ENCODE results near the gene SLC45A3.
A peak's percentile ranks its signal among the peaks of the same experiment; 100 is the strongest.
"Not testable (repeated sequence)": the region's sequence is repeated elsewhere in the genome, so short reads cannot be mapped to it uniquely, and the experiment has no call there.

SLC45A3 gene

GRCh38 chr1:205637854-205638468 lies 42.3 kb downstream of the SLC45A3 start:
- no peak for DNase-seq (ENCODE audit: low read depth in 2 of 2)

DNA sequence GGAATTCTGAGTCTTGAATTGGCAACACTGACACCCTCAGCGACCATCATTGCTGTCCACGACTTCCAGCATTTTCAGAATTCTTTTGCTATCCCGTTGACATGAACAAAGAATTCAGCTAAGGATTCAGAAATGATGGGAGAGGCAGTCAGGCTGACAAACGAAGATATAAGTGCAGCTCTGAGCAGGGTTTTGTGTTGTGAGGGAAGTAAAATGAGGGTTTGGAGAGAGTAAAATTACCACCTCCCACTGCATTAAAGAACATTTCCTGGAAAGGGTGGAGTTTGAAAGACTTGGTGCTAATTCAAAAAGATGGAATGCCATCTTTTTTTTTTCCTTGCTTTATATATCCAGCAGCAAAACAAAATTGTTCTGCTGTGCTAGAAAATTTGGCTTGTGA lies 43.6 kb downstream of the SLC45A3 start:
- no peak for DNase-seq (ENCODE audit: low read depth in 2 of 2)

DNA sequence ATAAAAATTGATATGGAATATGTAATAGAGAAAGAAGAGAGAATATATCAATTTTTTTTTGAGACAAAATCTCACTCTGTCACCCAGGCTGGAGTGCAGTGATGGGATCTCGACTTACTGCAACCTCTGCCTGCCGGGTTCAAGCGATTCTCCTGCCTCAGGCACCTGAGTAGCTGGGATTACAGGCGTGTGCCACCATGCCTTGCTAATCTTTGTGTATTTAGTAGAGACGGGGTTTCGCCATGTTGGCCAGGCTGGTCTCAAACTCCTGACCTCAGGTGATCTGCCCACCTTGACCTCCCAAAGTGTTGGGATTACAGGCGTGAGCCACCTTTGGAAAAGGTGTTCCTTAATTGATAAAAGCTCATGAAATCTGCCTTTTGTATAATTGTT lies 44.2 kb downstream of the SLC45A3 start:
- DNase-seq (ENCODE audit: low read depth in 2 of 2) = not testable (repeated sequence)

- DNase-seq (ENCODE audit: low read depth in 2 of 2) = no peak
Observed at GRCh38 chr1:205633421-205633976, 46.8 kb downstream of the SLC45A3 start.

DNA sequence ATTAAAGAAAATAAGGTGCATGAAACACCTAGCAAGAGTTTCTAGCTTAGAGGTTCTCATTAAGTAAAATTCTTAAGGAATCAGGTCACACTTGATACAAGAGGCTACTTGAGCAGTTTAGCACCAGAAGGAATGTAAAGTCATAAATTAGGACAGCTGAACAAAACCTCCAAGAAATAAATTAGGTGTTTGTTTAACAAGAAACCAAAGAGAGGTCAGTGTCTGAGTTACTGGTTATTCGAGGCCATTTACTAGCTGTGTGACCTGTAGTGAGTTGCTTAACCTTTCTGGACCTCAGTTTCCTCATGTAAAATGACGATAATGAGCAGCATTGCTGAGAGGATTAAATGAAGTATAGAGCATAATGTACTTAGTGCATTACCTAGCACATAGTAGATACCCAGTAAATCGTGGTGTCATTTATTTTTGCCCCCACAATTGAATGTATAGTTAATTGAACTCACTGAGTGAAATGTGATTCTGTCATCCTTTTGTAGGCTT lies 47.6 kb downstream of the SLC45A3 start:
- no peak for DNase-seq (ENCODE audit: low read depth in 2 of 2)

DNA sequence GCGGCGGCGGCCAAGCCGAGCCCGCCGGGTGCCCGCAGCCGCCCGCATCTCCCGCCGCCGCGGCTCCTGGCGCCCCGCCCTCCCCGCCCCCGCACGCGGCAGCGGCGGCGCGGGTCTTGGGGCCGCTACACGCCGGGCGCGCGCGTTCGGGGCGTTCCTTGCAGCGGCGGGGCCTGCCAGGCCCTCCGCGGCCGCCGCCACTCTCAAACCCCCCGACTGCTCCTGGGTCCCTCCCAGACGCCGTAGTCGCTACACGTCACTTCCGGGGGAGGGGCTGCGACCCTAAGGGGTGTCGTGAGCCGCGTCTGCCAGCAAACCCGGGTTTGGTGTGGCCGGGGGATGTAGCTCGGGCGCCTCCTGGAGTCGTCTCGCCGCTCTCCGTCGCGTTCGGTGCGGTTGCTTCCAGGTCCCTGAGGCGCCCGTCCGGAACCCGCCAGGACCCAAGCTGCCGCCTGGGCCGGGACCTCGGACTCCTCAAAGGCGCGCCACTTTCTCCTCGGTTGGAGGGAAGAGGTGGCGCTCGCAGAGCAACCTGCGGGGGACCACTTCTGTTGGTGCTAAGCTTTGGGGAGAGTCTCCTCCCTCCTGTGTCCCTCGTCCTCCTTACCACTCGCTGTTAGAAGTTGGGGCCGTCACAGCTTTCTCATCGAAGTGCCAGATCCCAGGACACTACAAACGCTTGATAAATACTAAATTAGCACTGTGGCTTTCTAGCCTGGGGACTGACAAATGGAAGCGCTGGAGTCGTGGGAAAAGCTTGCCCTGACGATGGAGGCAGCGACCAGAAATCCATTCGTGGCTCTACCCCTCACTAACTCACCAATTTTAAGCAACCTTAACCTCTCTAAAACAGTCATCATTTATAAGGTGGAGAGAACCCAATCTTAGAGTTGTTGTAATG lies 48.3 kb downstream of the SLC45A3 start, which contains the start of gene ELK4:
Gene ELK4 (minus strand): TSS at position 244 of the 901 bp plus-strand sequence. CDS start 8,129 bp downstream, outside the sequence.
- DNase-seq (ENCODE audit: low read depth in 2 of 2) = peak; percentile 99

DNA sequence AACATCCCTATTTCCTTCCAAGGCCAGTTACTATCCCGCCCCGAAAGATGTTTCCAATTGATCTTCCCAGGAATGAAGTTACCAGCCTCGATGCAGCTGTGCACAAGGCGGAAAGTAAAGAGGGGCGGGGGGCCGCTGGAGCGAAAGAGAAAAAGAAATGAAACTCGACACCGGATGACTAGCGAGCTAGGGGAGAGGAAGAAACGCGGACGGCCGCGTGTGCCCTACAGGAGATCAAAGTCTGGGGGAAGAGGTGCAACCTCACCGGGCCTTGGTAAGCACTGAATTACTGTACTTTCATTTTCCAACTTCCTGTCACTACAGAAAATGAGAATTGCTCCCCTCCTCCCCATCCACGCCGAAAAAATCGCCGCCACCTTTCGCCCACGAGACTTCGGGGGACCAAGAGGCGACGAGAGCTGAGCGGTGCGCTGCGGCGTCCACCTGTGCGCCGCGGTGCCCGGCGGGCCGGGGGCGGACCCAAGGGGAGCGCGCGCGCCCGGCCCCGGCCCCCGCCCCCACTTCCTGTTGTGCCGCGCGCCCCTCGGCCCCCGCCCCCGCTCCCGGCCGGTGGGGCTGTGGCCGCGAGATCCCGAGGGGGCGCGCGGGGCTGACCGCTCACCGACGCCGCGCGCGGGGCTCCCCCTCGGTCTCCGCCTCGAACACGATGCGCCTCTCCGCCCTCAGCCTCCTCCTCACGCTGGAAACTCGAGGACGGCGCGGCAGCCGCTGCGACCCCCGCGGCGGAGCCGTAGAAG lies 49.1 kb downstream of the SLC45A3 start:
- DNase-seq (ENCODE audit: low read depth in 2 of 2) = peak; percentile 69 to 78

- no peak for DNase-seq (ENCODE audit: low read depth in 2 of 2)
Observed at GRCh38 chr1:205630651-205631009, 49.7 kb downstream of the SLC45A3 start.

DNA sequence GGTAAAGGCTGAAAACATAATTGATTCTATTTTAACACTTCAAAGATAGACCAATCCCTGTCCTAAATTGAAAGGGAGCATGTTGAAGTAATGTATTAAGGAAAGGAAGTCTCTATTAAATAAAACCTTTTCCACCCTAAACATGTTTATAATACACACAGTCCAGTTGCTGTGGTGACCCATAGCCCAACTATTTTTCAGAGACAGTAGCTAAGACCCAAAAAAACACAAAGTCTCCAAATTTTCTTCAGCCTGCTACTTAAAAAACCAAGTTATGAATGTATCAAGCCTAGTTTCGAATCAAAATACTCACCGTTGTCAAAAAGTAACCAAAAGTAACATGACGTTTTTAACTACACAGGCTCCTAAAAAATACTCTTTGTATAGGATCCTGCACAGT lies 50.1 kb downstream of the SLC45A3 start:
- no peak for DNase-seq (ENCODE audit: low read depth in 2 of 2)

DNA sequence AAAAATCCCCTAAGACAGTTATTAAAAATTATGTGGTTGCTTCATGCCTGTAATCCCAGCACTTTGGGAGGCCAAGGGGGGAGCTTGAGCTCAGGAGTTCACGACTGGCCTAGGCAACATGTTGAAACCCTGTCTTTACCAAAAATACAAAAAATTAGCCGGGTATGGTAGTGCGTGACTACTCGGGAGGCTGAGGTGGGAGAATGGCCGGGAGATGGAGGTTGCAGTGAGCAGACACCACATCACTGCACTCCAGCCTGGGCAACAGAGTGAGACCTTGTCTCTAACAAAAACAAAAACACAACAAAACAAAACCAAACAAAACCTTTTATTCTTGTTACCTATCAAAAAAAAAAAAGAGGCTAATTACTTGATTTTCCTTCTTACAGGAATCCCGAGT lies 50.6 kb downstream of the SLC45A3 start:
- DNase-seq (ENCODE audit: low read depth in 2 of 2) = no peak

DNA sequence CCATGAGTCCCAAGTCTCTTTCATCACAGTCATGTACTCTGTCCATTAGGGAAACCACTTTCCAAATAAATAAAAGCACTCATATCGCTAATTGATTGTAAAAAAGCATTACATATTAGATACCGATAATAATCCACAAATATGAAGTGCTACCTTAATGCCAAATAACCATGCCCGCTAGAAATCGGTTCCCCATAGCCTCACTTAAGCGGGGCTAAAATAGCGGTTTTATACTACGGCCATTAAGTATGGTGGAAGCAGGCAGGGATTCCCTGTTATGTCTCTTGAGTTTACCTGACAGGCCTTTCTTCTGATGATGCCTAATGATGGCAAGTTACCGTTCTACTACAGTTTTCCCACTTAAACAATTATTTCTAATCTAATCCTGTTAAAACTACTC lies 52.4 kb downstream of the SLC45A3 start:
- no peak for DNase-seq (ENCODE audit: low read depth in 2 of 2)

DNA sequence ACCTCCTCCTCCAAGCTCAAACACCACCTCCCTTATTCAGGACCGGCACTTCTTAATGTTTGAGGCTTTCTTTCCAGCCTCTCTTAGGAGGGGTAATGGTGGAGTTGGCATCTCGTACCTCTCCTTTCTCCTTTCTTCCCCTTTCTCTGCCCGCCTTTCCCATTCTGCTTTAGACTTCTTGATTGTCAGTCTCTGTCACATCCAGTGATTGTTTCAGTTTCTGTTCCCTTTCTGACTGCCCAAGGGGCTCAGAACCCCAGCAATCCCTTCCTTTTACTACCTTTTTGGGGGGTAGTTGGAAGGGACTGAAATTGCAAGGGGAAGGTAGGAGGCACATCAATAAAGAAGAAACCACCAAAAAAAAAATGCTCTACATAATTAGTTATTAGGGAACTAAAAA lies 54.1 kb downstream of the SLC45A3 start:
- no peak for DNase-seq (ENCODE audit: low read depth in 2 of 2)

DNA sequence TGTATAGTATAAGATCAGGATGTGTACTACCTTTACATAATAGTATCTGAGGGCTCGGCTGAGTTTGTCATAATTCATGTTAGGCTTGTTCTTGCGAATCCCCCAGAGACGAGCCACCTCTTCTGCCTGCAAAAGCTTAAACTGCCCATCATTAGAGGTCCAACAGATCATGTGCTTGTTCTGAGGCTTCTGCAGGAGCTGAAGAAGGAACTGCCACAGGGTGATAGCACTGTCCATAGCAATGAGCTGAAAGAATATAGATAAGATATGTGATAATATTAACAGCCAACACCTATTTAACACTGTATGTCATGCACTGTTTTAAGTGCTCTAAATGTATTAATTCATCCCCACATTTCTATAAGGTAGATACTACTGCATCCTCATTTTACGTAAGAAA lies 56.7 kb downstream of the SLC45A3 start:
- DNase-seq (ENCODE audit: low read depth in 2 of 2) = no peak

DNA sequence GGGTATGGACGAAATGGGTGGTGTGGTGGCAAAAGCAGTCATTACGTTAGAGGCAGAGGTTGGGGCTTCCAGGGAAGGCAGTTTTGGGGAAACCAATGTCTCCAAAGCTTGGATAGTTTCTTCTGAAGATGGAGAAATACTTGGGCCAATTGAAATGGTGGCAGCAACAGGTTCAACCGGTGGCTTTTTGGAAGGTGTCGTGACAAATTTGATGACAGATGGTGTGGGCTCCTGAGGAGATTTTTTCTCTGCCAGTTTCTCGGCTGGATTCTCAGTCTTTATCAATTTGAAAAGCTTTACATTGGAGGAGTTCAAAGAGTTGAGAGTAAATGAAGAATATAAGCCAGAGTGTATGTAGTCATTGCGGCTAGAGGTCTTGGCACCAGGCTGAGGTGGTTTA lies 60.0 kb downstream of the SLC45A3 start:
- no peak for DNase-seq (ENCODE audit: low read depth in 2 of 2)

- DNase-seq (ENCODE audit: low read depth in 2 of 2) = no peak
Observed at GRCh38 chr1:205619376-205619775, 60.9 kb downstream of the SLC45A3 start.

GRCh38 chr1:205616563-205617293 lies 63.6 kb downstream of the SLC45A3 start:
- no peak for DNase-seq (ENCODE audit: low read depth in 2 of 2)

DNA sequence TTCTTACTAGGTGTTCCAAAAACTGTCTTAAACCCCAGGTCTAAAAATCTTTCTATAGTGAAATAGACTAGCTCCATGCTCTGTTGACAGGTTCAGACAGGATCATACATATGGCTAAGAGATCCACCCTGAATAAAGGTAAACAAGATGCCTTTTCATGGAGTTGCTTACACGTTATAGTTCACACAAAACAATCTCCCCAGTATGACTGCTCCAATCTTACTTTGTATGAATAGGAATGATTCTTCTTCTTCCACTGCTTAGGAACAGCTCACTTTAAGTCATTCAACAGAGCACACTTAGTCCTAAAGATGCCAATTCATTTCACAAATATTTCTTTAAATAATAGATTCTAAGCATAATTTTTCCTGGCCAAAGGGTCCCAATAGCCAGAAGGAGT lies 64.5 kb downstream of the SLC45A3 start:
- no peak for DNase-seq (ENCODE audit: low read depth in 2 of 2)

- no peak for DNase-seq (ENCODE audit: low read depth in 2 of 2)
Observed at GRCh38 chr1:205613854-205614412, 66.4 kb downstream of the SLC45A3 start.

DNA sequence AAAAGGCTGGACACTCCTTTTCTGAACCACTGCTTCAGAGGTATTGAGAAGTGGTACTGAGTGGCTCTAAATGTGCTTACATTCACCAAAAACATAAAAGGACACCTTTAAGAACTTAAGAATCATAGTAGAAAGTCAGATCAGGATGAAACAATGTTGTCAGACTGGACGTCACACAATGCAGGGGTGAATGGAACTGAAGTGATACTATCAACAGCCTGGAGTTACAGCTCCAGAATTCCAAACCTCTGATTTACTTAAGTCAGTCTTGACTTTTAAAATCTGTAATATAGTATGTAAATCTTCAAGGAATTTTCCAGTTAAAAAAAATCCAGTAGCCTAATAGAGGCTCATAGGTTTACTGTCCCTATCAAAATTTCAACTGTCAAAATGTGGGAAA lies 67.8 kb downstream of the SLC45A3 start:
- no peak for DNase-seq (ENCODE audit: low read depth in 2 of 2)

DNA sequence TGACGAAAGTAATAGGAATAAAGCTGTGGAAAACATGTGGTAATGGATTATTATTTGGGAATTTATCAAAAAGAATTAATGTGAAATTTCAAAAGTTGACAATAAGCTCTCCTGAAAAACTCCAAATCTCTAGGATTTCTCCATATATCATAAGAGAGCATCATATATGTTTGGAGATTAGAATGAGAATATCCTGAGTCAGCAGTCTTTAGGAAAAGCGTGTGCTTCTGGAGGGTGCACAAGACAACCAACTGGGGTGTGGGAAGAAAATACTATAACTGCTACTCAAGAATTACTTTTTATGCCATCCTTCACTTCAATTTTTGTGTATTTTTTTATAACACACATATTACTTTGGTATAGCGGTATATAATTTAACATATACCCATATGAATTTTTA lies 68.2 kb downstream of the SLC45A3 start:
- DNase-seq (ENCODE audit: low read depth in 2 of 2) = no peak

DNA sequence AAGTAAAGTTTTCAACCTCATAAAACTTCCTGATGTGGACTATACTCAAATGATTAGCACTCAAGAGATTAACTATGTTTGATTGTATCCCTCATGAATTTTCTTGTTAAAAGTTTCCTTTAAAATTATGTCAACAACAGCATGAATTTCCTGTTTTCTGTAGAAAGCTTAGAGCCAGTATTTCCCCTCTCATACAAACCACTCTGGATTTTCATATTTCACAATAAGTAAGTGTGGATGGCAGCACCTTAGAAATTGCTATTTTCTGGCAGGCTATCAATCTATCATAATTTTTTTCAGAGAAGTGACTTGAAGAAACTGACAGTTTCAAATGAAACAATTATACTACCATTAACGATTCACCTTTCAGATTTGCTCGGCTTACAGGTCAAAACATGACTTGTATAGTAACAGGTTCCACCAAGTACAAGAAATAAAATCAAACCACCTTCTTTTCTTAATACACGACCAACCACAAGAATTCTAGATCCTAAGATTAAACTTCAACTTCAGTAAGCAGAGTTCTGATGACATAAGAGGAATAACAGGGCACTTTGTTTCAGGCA lies 69.3 kb downstream of the SLC45A3 start:
- DNase-seq (ENCODE audit: low read depth in 2 of 2) = no peak
